K562 (cell line): ENCODE data around the gene TENM4. TPM values are rescaled to one million over a fixed set of nuclear protein-coding genes. Genes with fewer than 3 reads are reported as not detected.

Experiments used
- ATAC-seq: fragments of 200-7000 bp; cut with Tn5 transposase; 3 replicates; pipeline ENCODE4 v1.9.1; 2020; ENCODE audit warnings: moderate library complexity
- BruUV-seq: library from RNA; stranded (reverse); fragments of 400-500 nt; replicated peaks from 2 replicates; lab custom pipeline; 2021; lab: Mats Ljungman, UMichigan
- CTCF ChIA-PET: fragments of 300-600 bp; formaldehyde crosslinking; extraction: SDS; loops from one replicate; lab custom pipeline; 2021; ENCODE audit warnings: low intra/inter-chr PET ratio; lab: Yijun Ruan, JAX
- POLR2A ChIA-PET: fragments of 300-600, 350-650 bp; sonication (Branson Sonifier 250); formaldehyde crosslinking; extraction: SDS; loops from one replicate; lab custom pipeline; 2021; ENCODE audit warnings: antibody characterized with exemption, inconsistent platforms; lab: Yijun Ruan, JAX
- DNase-seq, 4 experiments: peaks; one replicate each; pipeline versions ENCODE4 v3.0.0 to v3.0.0-alpha.2; 2011 to 2018; ENCODE audit warnings: low spot score in 3 of 4, mixed read lengths in 3 of 4; ENCODE audit errors: extremely low read depth in 1 of 4
- FAIRE-seq: peaks from 2 replicates; lab custom pipeline; 2011; peaks lifted over from hg19 to GRCh38; lab: Jason Lieb, UNC
- H2AFZ ChIP-seq: 2 replicates; pipeline ENCODE4 v1.6.0; 2011; ENCODE audit warnings: low read depth, low read length, control low read depth, inconsistent platforms
- H3K27ac ChIP-seq: fragments of 200-600 bp; 3 replicates; pipeline ENCODE4 v1.8.0; 2011; ENCODE audit warnings: low read depth, mild to moderate bottlenecking, control low read depth, inconsistent platforms, low read length, moderate library complexity, mixed read lengths; ENCODE audit errors: extremely low read depth
- H3K27me3 ChIP-seq, 2 experiments: fragments of 300-600 bp in 1 of 2; 2 replicates in 1 of 2; 3 replicates in 1 of 2; pipeline versions ENCODE4 v1.6.0 to v1.8.0; 2011; ENCODE audit warnings: inconsistent platforms in 2 of 2, low read length in 2 of 2, mild to moderate bottlenecking in 1 of 2, mixed read lengths in 1 of 2, moderate library complexity in 1 of 2; ENCODE audit not compliant: control insufficient read depth in 2 of 2, insufficient read depth in 2 of 2
- H3K36me3 ChIP-seq: fragments of 300-600 bp; 3 replicates; pipeline ENCODE4 v1.8.0; 2011; ENCODE audit warnings: mild to moderate bottlenecking, low read length, inconsistent platforms; ENCODE audit not compliant: control insufficient read depth, insufficient read depth
- H3K4me1 ChIP-seq, 2 experiments: fragments of 200-600 bp in 1 of 2; replicated peaks in 1 of 2; 2 replicates in 1 of 2; 3 replicates in 1 of 2; pipeline versions ENCODE4 v1.5.1 to v1.8.0; 2011; ENCODE audit warnings: inconsistent platforms in 2 of 2, low read length in 2 of 2, mild to moderate bottlenecking in 1 of 2, mixed read lengths in 1 of 2, moderate library complexity in 1 of 2; ENCODE audit not compliant: control insufficient read depth in 2 of 2, insufficient read depth in 2 of 2
- H3K4me2 ChIP-seq: 2 replicates; pipeline ENCODE4 v1.6.1; 2011; ENCODE audit warnings: low read length, control low read depth, inconsistent platforms, mixed read lengths; ENCODE audit not compliant: insufficient read depth
- H3K4me3 ChIP-seq: fragments of 200-600 bp; sonication (generic), shearing (Covaris generic); 2 replicates; pipeline ENCODE4 v1.5.1; 2016; ENCODE audit warnings: control low read depth, inconsistent platforms
- H3K79me2 ChIP-seq: fragments of 200-600 bp; 3 replicates; pipeline ENCODE4 v1.8.0; 2011; ENCODE audit warnings: low read length, inconsistent platforms; ENCODE audit not compliant: control insufficient read depth, insufficient read depth
- H3K9ac ChIP-seq, 2 experiments: 2 replicates each; pipeline versions ENCODE4 v1.6.0 to v1.6.1; 2011; ENCODE audit warnings: low read depth in 2 of 2, low read length in 2 of 2, control low read depth in 1 of 2, inconsistent platforms in 1 of 2, mild to moderate bottlenecking in 1 of 2, mixed read lengths in 1 of 2; ENCODE audit not compliant: insufficient read depth in 1 of 2
- H3K9me1 ChIP-seq: one replicate; pipeline ENCODE4 v1.6.0; 2011; ENCODE audit warnings: inconsistent platforms, mild to moderate bottlenecking, low read length, moderate library complexity; ENCODE audit not compliant: control insufficient read depth, insufficient read depth
- H3K9me3 ChIP-seq: replicated peaks from 2 replicates; pipeline ENCODE4 v1.5.1; 2011; ENCODE audit warnings: low read depth, low read length, inconsistent platforms; ENCODE audit not compliant: control insufficient read depth, insufficient read depth
- H4K20me1 ChIP-seq: replicated peaks from 2 replicates; pipeline ENCODE4 v1.6.1; 2011; ENCODE audit warnings: low read length, inconsistent platforms, mixed read lengths; ENCODE audit not compliant: control insufficient read depth, insufficient read depth
- CUX1 ChIP-seq: fragments of 200-800 bp; sonication (Bioruptor generic); IDR thresholded peaks from 2 replicates; pipeline ENCODE4 v1.6.1; 2016; ENCODE audit warnings: missing genetic modification characterization, missing compliant biosample characterization
- EZH2 ChIP-seq: IDR thresholded peaks from 2 replicates; pipeline ENCODE4 v1.6.1; 2012; ENCODE audit warnings: low read depth, mild to moderate bottlenecking, inconsistent platforms, low read length, borderline replicate concordance
- FOXA3 ChIP-seq, 2 experiments: fragments of 450-650 bp in 1 of 2; sonication (generic) in 1 of 2; formaldehyde crosslinking; IDR thresholded peaks in 1 of 2; conservative IDR thresholded peaks in 1 of 2; 2 replicates each; pipeline versions ENCODE4 v1.4.0 to v1.8.0; 2020 to 2022; ENCODE audit warnings: mild to moderate bottlenecking in 2 of 2, missing genetic modification reagents in 1 of 2
- HMBOX1 ChIP-seq: sonication (generic); IDR thresholded peaks from 2 replicates; pipeline ENCODE4 v1.6.1; 2016
- MAFG ChIP-seq: fragments of 450-650 bp; conservative IDR thresholded peaks from 2 replicates; pipeline ENCODE4 v1.6.1; 2016; ENCODE audit warnings: missing genetic modification characterization, missing compliant biosample characterization
- MCM7 ChIP-seq, 2 experiments: fragments of 450-650 bp; IDR thresholded peaks; 2 replicates each; pipeline ENCODE4 v1.6.1; 2016 to 2018
- RNF219 ChIP-seq: fragments of 250-450 bp; sonication (Bioruptor Pico); IDR thresholded peaks from 2 replicates; pipeline ENCODE4 v1.5.0; 2022; ENCODE audit warnings: mild to moderate bottlenecking
- SUPT5H ChIP-seq: fragments of 450-650 bp; IDR thresholded peaks from 2 replicates; pipeline ENCODE4 v1.6.1; 2016
- TCF7L2 ChIP-seq: fragments of 150-350 bp; IDR thresholded peaks from 2 replicates; pipeline ENCODE4 v1.6.1; 2016; ENCODE audit warnings: low read depth, mild to moderate bottlenecking, low read length, moderate library complexity
- ZNF165 ChIP-seq: fragments of 250-450 bp; sonication (Bioruptor Pico); IDR thresholded peaks from 2 replicates; pipeline ENCODE4 v1.4.0; 2020; ENCODE audit warnings: borderline replicate concordance
- ZNF780A ChIP-seq: fragments of 250-450 bp; sonication (Bioruptor Pico); IDR thresholded peaks from 2 replicates; pipeline ENCODE4 v1.5.0; 2021; ENCODE audit warnings: mild to moderate bottlenecking
- WGBS: fragments of 100-300 bp; shearing (Covaris generic); methylation state at CpG from one replicate; pipeline ENCODE4 v1.1.6; 2016; ENCODE audit warnings: low coverage, mixed read lengths; ENCODE audit not compliant: insufficient coverage; ENCODE audit errors: missing lambda C conversion rate; 5-methylcytosine and 5-hydroxymethylcytosine counted together
- in situ Hi-C: fragments of 300-500 bp; cut with MboI; formaldehyde crosslinking; loops from 4 replicates; pipeline ENCODE4 v1.15.0; 2018; ENCODE audit warnings: inconsistent platforms, mixed read lengths
- intact Hi-C: fragments of 100-400 bp; cut with micrococcal nuclease; formaldehyde crosslinking; loops from 2 replicates; pipeline ENCODE4 v1.14.2; 2022
- polyA plus RNA-seq, 8 experiments: library from polyadenylated mRNA; depleted of rRNA in 4 of 8; stranded (reverse) in 5 of 8; unstranded in 3 of 8; fragments of >200 nt; fragmentation: Nextera tagmentation in 2 of 8; fragmentation: Illumina TruSeq in 1 of 8; extraction: Ambion mirVana in 2 of 8; extraction: Trizol in 1 of 8; gene quantifications; 2 replicates each; pipeline versions ENCODE4 v1.2.1 to v1.2.3, GENCODE V29; 2011 to 2014; ENCODE audit warnings: inconsistent platforms in 1 of 8, missing spikeins in 1 of 8
- total RNA-seq, 7 experiments: library from RNA; depleted of rRNA in 6 of 7; stranded (reverse); fragments of >200 nt in 6 of 7; fragmentation: Illumina TruSeq in 2 of 7; extraction: Trizol in 2 of 7; gene quantifications; 2 replicates each; pipeline versions ENCODE4 v1.2.1 to v1.2.3, GENCODE V29; 2011 to 2021; ENCODE audit warnings: low replicate concordance in 1 of 7
- TF ChIP-seq, protein P1 (sequence below): IDR thresholded peaks from 2 replicates; pipeline ENCODE4 v1.6.1; 2011; ENCODE audit warnings: borderline replicate concordance, low read depth, mild to moderate bottlenecking, moderate library complexity, low read length; ENCODE audit not compliant: insufficient read depth, poor library complexity, severe bottlenecking

TENM4 gene
- total and polyA plus RNA-seq, 9 of the 15 experiments (the other 6 are each of a cell fraction or from before 2014, with no cell fraction given): 0.16 TPM; not detected in 8

- intact Hi-C loops: no loop called here
- H3K27me3 ChIP-seq: no peaks in the 10 kb centered on the region
- no peak overlapping the region for H3K9ac ChIP-seq
- H4K20me1 ChIP-seq: no peaks in the 10 kb centered on the region
- FAIRE-seq: no peak
- H2AFZ ChIP-seq: no peak overlapping the region
- ChIA-PET CTCF (no interaction called here), POLR2A (no interaction called here)
- no TSS peak for BruUV-seq
- no peaks in the 10 kb centered on the region for H3K9me1 ChIP-seq
- H3K79me2 ChIP-seq: no peaks in the 10 kb centered on the region
- ATAC-seq: no peak
- H3K4me3 ChIP-seq: no peak overlapping the region
- no peaks in the 10 kb centered on the region for H3K36me3 ChIP-seq
- 0% methylated on average over 4 of the region's 4 CpGs for WGBS
- in situ Hi-C loops: no loop called here
- H3K4me2 ChIP-seq: no peak overlapping the region
- no peaks in the 10 kb centered on the region for H3K9me3 ChIP-seq
- no peaks in the 10 kb centered on the region for H3K4me1 ChIP-seq
- no peak overlapping the region for H3K27ac ChIP-seq
- DNase-seq: no peak
- TF ChIP-seq SUPT5H (no peak), EZH2 (no peak), MCM7 (IDR thresholded peaks at IDR 0.05) (no peak), HMBOX1 (no peak), CUX1 (CRISPR knock-in tag) (no peak), TCF7L2 (no peak), RNF219 (CRISPR knock-in tag) (no peak), ZNF165 (CRISPR knock-in tag) (no peak), ZNF780A (CRISPR knock-in tag) (no peak), MAFG (tag) (no peak), FOXA3 (CRISPR knock-in tag; conservative IDR thresholded peaks at IDR 0.05 in 1 of 2, IDR thresholded peaks at IDR 0.05 in 1 of 2) (no peak)
- TF ChIP-seq, protein P1, sequence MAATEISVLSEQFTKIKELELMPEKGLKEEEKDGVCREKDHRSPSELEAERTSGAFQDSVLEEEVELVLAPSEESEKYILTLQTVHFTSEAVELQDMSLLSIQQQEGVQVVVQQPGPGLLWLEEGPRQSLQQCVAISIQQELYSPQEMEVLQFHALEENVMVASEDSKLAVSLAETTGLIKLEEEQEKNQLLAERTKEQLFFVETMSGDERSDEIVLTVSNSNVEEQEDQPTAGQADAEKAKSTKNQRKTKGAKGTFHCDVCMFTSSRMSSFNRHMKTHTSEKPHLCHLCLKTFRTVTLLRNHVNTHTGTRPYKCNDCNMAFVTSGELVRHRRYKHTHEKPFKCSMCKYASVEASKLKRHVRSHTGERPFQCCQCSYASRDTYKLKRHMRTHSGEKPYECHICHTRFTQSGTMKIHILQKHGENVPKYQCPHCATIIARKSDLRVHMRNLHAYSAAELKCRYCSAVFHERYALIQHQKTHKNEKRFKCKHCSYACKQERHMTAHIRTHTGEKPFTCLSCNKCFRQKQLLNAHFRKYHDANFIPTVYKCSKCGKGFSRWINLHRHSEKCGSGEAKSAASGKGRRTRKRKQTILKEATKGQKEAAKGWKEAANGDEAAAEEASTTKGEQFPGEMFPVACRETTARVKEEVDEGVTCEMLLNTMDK: no peak
These were observed 40.0 kb upstream of the TENM4 start for GRCh38 chr11:79480864-79481263.
